Astrocyte (in vitro differentiated cells and primary cell): Measurements from ENCODE around the gene GFPT2. TPM values are rescaled to one million over a fixed set of nuclear protein-coding genes. Genes with fewer than 3 reads are reported as not detected.

Experiments used
- DNase-seq: peaks from one replicate; pipeline ENCODE4 v3.0.0-alpha.2; 2010; ENCODE audit warnings: low read depth
- FAIRE-seq: peaks from 2 replicates; lab custom pipeline; 2011; peaks lifted over from hg19 to GRCh38; lab: Jason Lieb, UNC
- H2AFZ ChIP-seq: 2 replicates; pipeline ENCODE4 v1.6.0; 2012; ENCODE audit warnings: low read depth, low read length, inconsistent platforms
- H3K27ac ChIP-seq: 2 replicates; pipeline ENCODE4 v1.5.1; 2011; ENCODE audit warnings: low read depth, low read length, inconsistent platforms
- H3K27me3 ChIP-seq: 2 replicates; pipeline ENCODE4 v1.6.0; 2011; ENCODE audit warnings: low read length, inconsistent platforms; ENCODE audit not compliant: insufficient read depth
- H3K36me3 ChIP-seq: 2 replicates; pipeline ENCODE4 v1.5.1; 2011; ENCODE audit warnings: low read length, inconsistent platforms; ENCODE audit not compliant: insufficient read depth
- H3K4me1 ChIP-seq: 2 replicates; pipeline ENCODE4 v1.5.1; 2011; ENCODE audit warnings: low read length, inconsistent platforms; ENCODE audit not compliant: insufficient read depth
- H3K4me2 ChIP-seq: 2 replicates; pipeline ENCODE4 v1.6.0; 2012; ENCODE audit warnings: low read length, inconsistent platforms
- H3K4me3 ChIP-seq: 2 replicates; pipeline ENCODE4 v1.5.1; 2011; ENCODE audit warnings: low read depth, mild to moderate bottlenecking, low read length, inconsistent platforms; ENCODE audit not compliant: insufficient read depth
- H3K79me2 ChIP-seq: 2 replicates; pipeline ENCODE4 v1.6.0; 2012; ENCODE audit warnings: mild to moderate bottlenecking, low read length, inconsistent platforms; ENCODE audit not compliant: insufficient read depth
- H3K9ac ChIP-seq: 2 replicates; pipeline ENCODE4 v1.6.0; 2012; ENCODE audit warnings: mild to moderate bottlenecking, low read length, inconsistent platforms
- H3K9me3 ChIP-seq: 2 replicates; pipeline ENCODE4 v1.5.1; 2012; ENCODE audit warnings: low read depth, mild to moderate bottlenecking, low read length, inconsistent platforms; ENCODE audit not compliant: insufficient read depth
- H4K20me1 ChIP-seq: 2 replicates; pipeline ENCODE4 v1.6.0; 2012; ENCODE audit warnings: low read length, inconsistent platforms; ENCODE audit not compliant: insufficient read depth
- H3K27ac Mint-ChIP-seq: one replicate; pipeline ENCODE4 v1.8.0; 2021; ENCODE audit warnings: mild to moderate bottlenecking, mixed read lengths; ENCODE audit not compliant: unreplicated experiment
- H3K27me3 Mint-ChIP-seq: one replicate; pipeline ENCODE4 v1.8.0; 2021; ENCODE audit warnings: low read depth, mixed read lengths; ENCODE audit not compliant: unreplicated experiment
- H3K36me3 Mint-ChIP-seq: one replicate; pipeline ENCODE4 v1.8.0; 2021; ENCODE audit warnings: low read depth, mixed read lengths; ENCODE audit not compliant: unreplicated experiment
- H3K4me1 Mint-ChIP-seq: one replicate; pipeline ENCODE4 v1.8.0; 2021; ENCODE audit warnings: low read depth, mixed read lengths; ENCODE audit not compliant: unreplicated experiment
- H3K4me3 Mint-ChIP-seq: one replicate; pipeline ENCODE4 v1.8.0; 2021; ENCODE audit warnings: mild to moderate bottlenecking, moderate library complexity, mixed read lengths; ENCODE audit not compliant: unreplicated experiment
- H3K9me3 Mint-ChIP-seq: one replicate; pipeline ENCODE4 v1.8.0; 2021; ENCODE audit warnings: mild to moderate bottlenecking, mixed read lengths; ENCODE audit not compliant: unreplicated experiment
- CTCF ChIP-seq: IDR thresholded peaks from 2 replicates; pipeline ENCODE4 v1.5.1; 2011; ENCODE audit warnings: low read depth, mild to moderate bottlenecking, inconsistent platforms, low read length, moderate library complexity; ENCODE audit not compliant: insufficient read depth
- EZH2 ChIP-seq: IDR thresholded peaks from 2 replicates; pipeline ENCODE4 v1.6.1; 2012; ENCODE audit warnings: mild to moderate bottlenecking, low read length, inconsistent platforms; ENCODE audit not compliant: insufficient read depth
- total RNA-seq: library from RNA; stranded (reverse); gene quantifications from 2 replicates; pipeline ENCODE4 v1.2.1, GENCODE V29; 2021

Gene GFPT2
- total RNA-seq, 1 donor from 2014 or later = 14.6 TPM

GRCh38 chr5:180290568-180291233, 62.4 kb downstream of the GFPT2 start:
- H3K9me3 ChIP-seq = no peaks in the 10 kb centered on the region
- H3K4me1 ChIP-seq = peaks cover 7% of the 10 kb centered on the region
- DNase-seq (no peak), FAIRE-seq (no peak)
- peak overlapping the region; percentile 88 for H3K4me3 Mint-ChIP-seq
- no peaks in the 10 kb centered on the region for H3K27me3 Mint-ChIP-seq
- peaks cover 8% of the 10 kb centered on the region for H3K4me1 Mint-ChIP-seq
- peak overlapping the region; percentile 84 for H3K9ac ChIP-seq
- peaks cover 48% of the 10 kb centered on the region for H3K79me2 ChIP-seq
- H3K27ac ChIP-seq = no peak overlapping the region
- peaks cover 37% of the 10 kb centered on the region for H4K20me1 ChIP-seq
- H3K4me2 ChIP-seq = peak overlapping the region; percentile 96
- peak overlapping the region; percentile 24 for H2AFZ ChIP-seq
- H3K27ac Mint-ChIP-seq = peak overlapping the region; percentile 47
- H3K27me3 ChIP-seq = no peaks in the 10 kb centered on the region
- no peaks in the 10 kb centered on the region for H3K9me3 Mint-ChIP-seq
- no peaks in the 10 kb centered on the region for H3K36me3 ChIP-seq
- peak overlapping the region; percentile 80 for H3K4me3 ChIP-seq
- TF ChIP-seq CTCF = no peak
- TF ChIP-seq EZH2 = no peak
- H3K36me3 Mint-ChIP-seq = peaks cover 7% of the 10 kb centered on the region

- DNase-seq (no peak), FAIRE-seq (no peak)
- Histone ChIP-seq H3K4me2 (peak overlapping the region; percentile 96), H3K27me3 (no peaks in the 10 kb centered on the region), H3K9ac (no peak overlapping the region), H3K9me3 (no peaks in the 10 kb centered on the region), H2AFZ (no peak overlapping the region), H3K36me3 (no peaks in the 10 kb centered on the region), H3K4me1 (peaks cover 7% of the 10 kb centered on the region), H3K27ac (no peak overlapping the region), H4K20me1 (peaks cover 42% of the 10 kb centered on the region), H3K4me3 (no peak overlapping the region), H3K79me2 (peaks cover 53% of the 10 kb centered on the region)
- Mint-ChIP-seq H3K27me3 (no peaks in the 10 kb centered on the region), H3K27ac (no peak overlapping the region), H3K9me3 (no peaks in the 10 kb centered on the region), H3K4me1 (peaks cover 8% of the 10 kb centered on the region), H3K36me3 (peaks cover 12% of the 10 kb centered on the region), H3K4me3 (peak overlapping the region; percentile 88)
- TF ChIP-seq EZH2 (no peak), CTCF (no peak)
Observed at GRCh38 chr5:180289966-180290365, 63.2 kb downstream of the GFPT2 start.

- peak overlapping the region; percentile 34 for H3K4me3 Mint-ChIP-seq
- peaks cover 8% of the 10 kb centered on the region for H3K4me1 Mint-ChIP-seq
- TF ChIP-seq CTCF (no peak), EZH2 (no peak)
Observed at GRCh38 chr5:180289433-180289832, 63.7 kb downstream of the GFPT2 start.

More at GRCh38 chr5:180289433-180289832, 63.7 kb downstream of the GFPT2 start:
- DNase-seq = no peak
- H3K27ac Mint-ChIP-seq = no peak overlapping the region
- no peaks in the 10 kb centered on the region for H3K9me3 ChIP-seq
- peaks cover 46% of the 10 kb centered on the region for H4K20me1 ChIP-seq
- H3K4me1 ChIP-seq = peaks cover 7% of the 10 kb centered on the region
- no peak overlapping the region for H2AFZ ChIP-seq
- no peak overlapping the region for H3K4me2 ChIP-seq
- H3K27me3 Mint-ChIP-seq = no peaks in the 10 kb centered on the region
- H3K36me3 Mint-ChIP-seq = peaks cover 14% of the 10 kb centered on the region
- H3K27me3 ChIP-seq = no peaks in the 10 kb centered on the region
- H3K9me3 Mint-ChIP-seq = no peaks in the 10 kb centered on the region
- peaks cover 58% of the 10 kb centered on the region for H3K79me2 ChIP-seq
- H3K36me3 ChIP-seq = no peaks in the 10 kb centered on the region
- H3K9ac ChIP-seq = no peak overlapping the region
- no peak overlapping the region for H3K27ac ChIP-seq
- no peak overlapping the region for H3K4me3 ChIP-seq
- no peak for FAIRE-seq
